KMS-11 (cell line): ENCODE data around the gene TMEM260.

ENCODE experiments used
- H2AFZ ChIP-seq: fragments of 200-600 bp; sonication (generic); 2 replicates; pipeline ENCODE4 v1.6.1; 2016; ENCODE audit warnings: antibody characterized with exemption, mixed run types, low read depth
- H3K27ac ChIP-seq: fragments of 200-600 bp; sonication (generic); 2 replicates; pipeline ENCODE4 v1.6.1; 2016; ENCODE audit warnings: mild to moderate bottlenecking, mixed run types
- H3K27me3 ChIP-seq: fragments of 200-600 bp; sonication (generic); 2 replicates; pipeline ENCODE4 v1.6.1; 2017; ENCODE audit warnings: mild to moderate bottlenecking, low read depth, mixed run types, moderate library complexity; ENCODE audit not compliant: insufficient read depth
- H3K36me3 ChIP-seq: fragments of 200-600 bp; sonication (generic); 2 replicates; pipeline ENCODE4 v1.6.1; 2017; ENCODE audit warnings: mild to moderate bottlenecking, mixed run types; ENCODE audit not compliant: insufficient read depth
- H3K4me1 ChIP-seq: fragments of 200-600 bp; sonication (generic); 2 replicates; pipeline ENCODE4 v1.6.1; 2016; ENCODE audit warnings: mild to moderate bottlenecking, low read depth, mixed run types; ENCODE audit not compliant: poor library complexity, severe bottlenecking
- H3K4me2 ChIP-seq: fragments of 200-600 bp; sonication (generic); 2 replicates; pipeline ENCODE4 v1.7.0; 2016; ENCODE audit warnings: mild to moderate bottlenecking, mixed run types
- H3K4me3 ChIP-seq: fragments of 200-600 bp; sonication (generic); IDR thresholded peaks from 2 replicates; pipeline ENCODE4 v1.6.1; 2017; ENCODE audit warnings: low read depth, low read length, mixed read lengths; ENCODE audit not compliant: insufficient read depth
- H3K79me2 ChIP-seq: fragments of 200-600 bp; sonication (generic); 2 replicates; pipeline ENCODE4 v1.6.1; 2016; ENCODE audit warnings: low read depth, mixed run types; ENCODE audit not compliant: insufficient read depth
- H3K9ac ChIP-seq: fragments of 200-600 bp; sonication (generic); 2 replicates; pipeline ENCODE4 v1.6.1; 2016; ENCODE audit warnings: mild to moderate bottlenecking, mixed run types
- H4K20me1 ChIP-seq: fragments of 200-600 bp; sonication (generic); 2 replicates; pipeline ENCODE4 v1.6.1; 2016; ENCODE audit warnings: mild to moderate bottlenecking, mixed run types; ENCODE audit not compliant: insufficient read depth
- TF ChIP-seq, protein P1 (sequence below): fragments of 200-600 bp; sonication (generic); conservative IDR thresholded peaks from 2 replicates; pipeline ENCODE4 v1.6.1; 2017; ENCODE audit warnings: low read depth, mild to moderate bottlenecking, antibody characterized with exemption, low read length, moderate library complexity, mixed read lengths

Gene TMEM260

DNA sequence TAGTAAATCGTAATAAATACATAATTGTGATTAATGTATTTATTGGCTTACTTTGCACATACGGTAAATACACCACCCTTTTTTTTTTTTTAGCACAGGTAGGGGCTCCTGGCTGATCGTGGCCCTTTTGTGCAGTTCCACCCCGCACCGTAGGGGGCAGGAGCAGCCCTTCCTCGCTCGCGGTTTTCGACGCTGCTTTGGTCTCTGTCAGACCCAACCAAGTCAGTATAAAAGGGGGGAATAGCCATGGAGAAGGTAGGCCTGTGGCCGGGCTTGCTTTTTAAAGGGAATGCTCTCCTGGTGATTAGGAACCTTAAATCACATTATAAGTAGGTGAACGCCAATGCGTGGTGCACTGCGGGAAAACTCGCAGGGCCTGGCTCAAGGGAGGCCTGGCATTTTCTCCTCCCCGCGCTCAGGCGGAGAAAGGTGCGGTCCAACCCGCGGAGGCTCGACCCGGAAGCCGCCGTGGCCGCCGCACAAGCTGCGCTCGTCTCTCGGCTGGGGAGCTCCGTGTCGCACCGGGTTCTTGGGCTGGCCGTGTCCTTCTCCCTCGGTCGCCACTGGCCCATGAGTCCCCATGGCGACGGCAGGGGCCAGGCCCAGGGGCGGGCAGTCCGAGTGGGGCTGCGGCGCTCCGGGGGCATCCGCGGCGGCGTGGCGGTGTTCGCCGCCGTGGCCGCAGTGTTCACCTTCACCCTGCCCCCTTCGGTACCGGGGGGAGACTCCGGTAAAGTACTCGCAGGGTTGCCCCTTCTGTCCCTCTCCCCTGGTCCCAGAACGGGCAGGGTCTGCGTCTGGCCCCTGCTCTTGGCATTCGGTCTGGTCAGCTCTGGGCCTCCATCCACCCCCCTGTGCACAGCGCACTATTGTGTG is at the start of gene TMEM260:
Gene TMEM260 (plus strand): TSS at position 454 of the 876 bp plus-strand sequence. CDS start 117 bp downstream, at position 571.
- H3K4me2 ChIP-seq = peak within 1 kb of the TSS; percentile 80
- peaks cover 15% of the 10 kb centered on the region for H3K4me1 ChIP-seq
- H4K20me1 ChIP-seq = no peaks in the 10 kb centered on the region
- H3K4me3 ChIP-seq = no peak within 1 kb of the TSS
- peak within 1 kb of the TSS; percentile 83 for H2AFZ ChIP-seq
- H3K36me3 ChIP-seq = no peaks in the 10 kb centered on the region
- peak within 1 kb of the TSS; percentile 81 for H3K27ac ChIP-seq
- H3K79me2 ChIP-seq = peaks cover 23% of the 10 kb centered on the region; the same call in 1 of the 2 replicates
- no peaks in the 10 kb centered on the region for H3K27me3 ChIP-seq
- TF ChIP-seq, protein P1, sequence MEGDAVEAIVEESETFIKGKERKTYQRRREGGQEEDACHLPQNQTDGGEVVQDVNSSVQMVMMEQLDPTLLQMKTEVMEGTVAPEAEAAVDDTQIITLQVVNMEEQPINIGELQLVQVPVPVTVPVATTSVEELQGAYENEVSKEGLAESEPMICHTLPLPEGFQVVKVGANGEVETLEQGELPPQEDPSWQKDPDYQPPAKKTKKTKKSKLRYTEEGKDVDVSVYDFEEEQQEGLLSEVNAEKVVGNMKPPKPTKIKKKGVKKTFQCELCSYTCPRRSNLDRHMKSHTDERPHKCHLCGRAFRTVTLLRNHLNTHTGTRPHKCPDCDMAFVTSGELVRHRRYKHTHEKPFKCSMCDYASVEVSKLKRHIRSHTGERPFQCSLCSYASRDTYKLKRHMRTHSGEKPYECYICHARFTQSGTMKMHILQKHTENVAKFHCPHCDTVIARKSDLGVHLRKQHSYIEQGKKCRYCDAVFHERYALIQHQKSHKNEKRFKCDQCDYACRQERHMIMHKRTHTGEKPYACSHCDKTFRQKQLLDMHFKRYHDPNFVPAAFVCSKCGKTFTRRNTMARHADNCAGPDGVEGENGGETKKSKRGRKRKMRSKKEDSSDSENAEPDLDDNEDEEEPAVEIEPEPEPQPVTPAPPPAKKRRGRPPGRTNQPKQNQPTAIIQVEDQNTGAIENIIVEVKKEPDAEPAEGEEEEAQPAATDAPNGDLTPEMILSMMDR = peak; percentile 70
- peak within 1 kb of the TSS; percentile 93 for H3K9ac ChIP-seq

DNA sequence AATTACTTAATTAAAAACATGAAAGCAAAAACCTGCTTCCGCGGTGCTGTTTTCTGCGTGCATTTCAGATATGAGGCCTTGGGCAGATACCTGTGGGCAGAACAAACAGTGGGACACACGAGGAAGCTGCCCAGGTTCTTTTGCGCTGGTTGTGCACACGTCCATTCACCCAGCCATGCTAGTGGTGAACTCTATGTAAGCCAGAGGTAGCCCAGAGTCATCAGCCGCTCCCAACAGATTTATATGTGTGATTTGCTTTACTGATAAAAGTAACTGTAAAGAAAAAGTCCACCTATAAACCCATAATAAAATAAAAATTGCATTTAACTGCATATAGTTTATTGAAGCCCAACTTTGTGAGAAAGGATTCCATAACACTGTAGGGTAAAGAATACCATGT is 47.1 kb upstream of the TMEM260 start:
- H3K9ac ChIP-seq = no peak overlapping the region
- TF ChIP-seq, protein P1 = no peak

GRCh38 chr14:56534656-56535055 is 44.9 kb upstream of the TMEM260 start:
- no peaks in the 10 kb centered on the region for H3K4me1 ChIP-seq
- no peaks in the 10 kb centered on the region for H4K20me1 ChIP-seq
- H3K79me2 ChIP-seq = no peaks in the 10 kb centered on the region
- H3K36me3 ChIP-seq = no peaks in the 10 kb centered on the region
- TF ChIP-seq, protein P1 = no peak
- H2AFZ ChIP-seq = no peak overlapping the region
- no peak overlapping the region for H3K4me2 ChIP-seq
- no peaks in the 10 kb centered on the region for H3K27me3 ChIP-seq
- H3K4me3 ChIP-seq = no peak overlapping the region
- no peak overlapping the region for H3K9ac ChIP-seq
- H3K27ac ChIP-seq = no peak overlapping the region

More for the DNA sequence above, 47.1 kb upstream of the TMEM260 start:
- Histone ChIP-seq H3K4me2 (no peak overlapping the region), H2AFZ (no peak overlapping the region), H4K20me1 (no peaks in the 10 kb centered on the region), H3K27me3 (no peaks in the 10 kb centered on the region), H3K36me3 (no peaks in the 10 kb centered on the region), H3K27ac (no peak overlapping the region), H3K4me3 (no peak overlapping the region), H3K79me2 (no peaks in the 10 kb centered on the region), H3K4me1 (no peaks in the 10 kb centered on the region)

DNA sequence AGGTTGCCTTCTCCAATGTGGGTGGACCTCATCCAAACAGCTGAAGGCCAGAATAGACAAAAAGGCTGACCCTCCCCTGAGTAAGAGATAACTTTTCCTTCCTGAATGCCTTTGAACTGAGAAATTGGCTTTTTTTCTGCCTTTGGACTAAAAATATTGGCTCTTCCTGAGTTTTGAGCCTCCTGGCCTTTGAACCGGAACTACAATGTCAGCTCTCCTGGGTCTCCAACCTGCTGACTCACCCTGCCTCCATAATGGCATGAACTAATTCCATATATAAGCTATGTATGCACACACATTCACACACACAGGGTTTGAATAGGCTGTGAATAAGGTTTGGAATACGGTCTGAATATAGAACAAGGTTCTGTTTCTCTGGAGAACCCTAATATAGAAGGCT is 39.7 kb upstream of the TMEM260 start:
- H2AFZ ChIP-seq = no peak overlapping the region
- TF ChIP-seq, protein P1 = no peak
- H3K4me2 ChIP-seq = no peak overlapping the region
- H3K27ac ChIP-seq = no peak overlapping the region
- H4K20me1 ChIP-seq = no peaks in the 10 kb centered on the region
- H3K27me3 ChIP-seq = no peaks in the 10 kb centered on the region
- H3K36me3 ChIP-seq = no peaks in the 10 kb centered on the region
- no peak overlapping the region for H3K4me3 ChIP-seq
- H3K4me1 ChIP-seq = no peaks in the 10 kb centered on the region
- H3K9ac ChIP-seq = no peak overlapping the region
- no peaks in the 10 kb centered on the region for H3K79me2 ChIP-seq
